DND-41 (cell line): ENCODE data around the gene LINC00237.

ENCODE experiments used
- ATAC-seq: fragments of 200-7000 bp; cut with Tn5 transposase; 3 replicates; pipeline ENCODE4 v1.9.1; 2021; ENCODE audit warnings: low read depth; ENCODE audit not compliant: insufficient read depth
- DNase-seq: peaks from one replicate; pipeline ENCODE4 v3.0.0-alpha.2; 2020
- H2AFZ ChIP-seq: 2 replicates; pipeline ENCODE4 v1.6.0; 2012; ENCODE audit warnings: low read depth, low read length
- H3K27ac ChIP-seq: 2 replicates; pipeline ENCODE4 v1.5.1; 2012; ENCODE audit warnings: low read length, inconsistent platforms
- H3K27me3 ChIP-seq: fragments of 200-600 bp; sonication (generic); 2 replicates; pipeline ENCODE4 v1.6.0; 2012; ENCODE audit warnings: low read length, mild to moderate bottlenecking, inconsistent platforms; ENCODE audit not compliant: insufficient read depth, poor library complexity
- H3K36me3 ChIP-seq: 2 replicates; pipeline ENCODE4 v1.5.1; 2012; ENCODE audit warnings: low read length, inconsistent platforms; ENCODE audit not compliant: insufficient read depth
- H3K4me1 ChIP-seq: 2 replicates; pipeline ENCODE4 v1.5.1; 2012; ENCODE audit warnings: mild to moderate bottlenecking, low read length; ENCODE audit not compliant: insufficient read depth
- H3K4me2 ChIP-seq: 2 replicates; pipeline ENCODE4 v1.6.0; 2012; ENCODE audit warnings: mild to moderate bottlenecking, moderate library complexity, low read length, inconsistent platforms; ENCODE audit not compliant: insufficient read depth
- H3K4me3 ChIP-seq, 2 experiments: fragments of 200-600 bp in 1 of 2; shearing (Covaris generic) in 1 of 2; 2 replicates each; pipeline ENCODE4 v1.5.1; 2012 to 2016; ENCODE audit warnings: inconsistent platforms in 2 of 2, low read length in 2 of 2, mild to moderate bottlenecking in 2 of 2, low read depth in 1 of 2, moderate library complexity in 1 of 2
- H3K79me2 ChIP-seq: 2 replicates; pipeline ENCODE4 v1.6.0; 2012; ENCODE audit warnings: low read length, inconsistent platforms; ENCODE audit not compliant: insufficient read depth
- H3K9ac ChIP-seq: 2 replicates; pipeline ENCODE4 v1.6.0; 2012; ENCODE audit warnings: low read depth, mild to moderate bottlenecking, inconsistent platforms, low read length, moderate library complexity
- H3K9me3 ChIP-seq: 2 replicates; pipeline ENCODE4 v1.5.1; 2012; ENCODE audit warnings: low read length, moderate library complexity, mild to moderate bottlenecking, inconsistent platforms; ENCODE audit not compliant: insufficient read depth, severe bottlenecking
- H4K20me1 ChIP-seq: 2 replicates; pipeline ENCODE4 v1.6.0; 2012; ENCODE audit warnings: low read length; ENCODE audit not compliant: insufficient read depth
- EZH2 ChIP-seq: IDR thresholded peaks from 3 replicates; pipeline ENCODE4 v1.6.1; 2012; ENCODE audit warnings: borderline replicate concordance, low read depth, mild to moderate bottlenecking, moderate library complexity, low read length, inconsistent platforms; ENCODE audit not compliant: severe bottlenecking
- TF ChIP-seq, protein P1 (sequence below): IDR thresholded peaks from 2 replicates; pipeline ENCODE4 v1.5.1; 2012; ENCODE audit warnings: borderline replicate concordance, low read length, moderate library complexity, mild to moderate bottlenecking; ENCODE audit not compliant: poor library complexity, severe bottlenecking; ENCODE audit errors: extremely low read depth

The LINC00237 gene

GRCh38 chr20:21118138-21118537, 12.0 kb upstream of the LINC00237 start:
- H3K27ac ChIP-seq, result no peak overlapping the region
- no peak overlapping the region for H3K9ac ChIP-seq
- no peaks in the 10 kb centered on the region for H3K9me3 ChIP-seq
- H2AFZ ChIP-seq, result no peak overlapping the region
- H3K79me2 ChIP-seq, result no peaks in the 10 kb centered on the region
- no peak overlapping the region for H3K4me3 ChIP-seq
- no peaks in the 10 kb centered on the region for H4K20me1 ChIP-seq
- ATAC-seq (no peak), DNase-seq (no peak)
- peaks cover 4% of the 10 kb centered on the region for H3K27me3 ChIP-seq
- no peaks in the 10 kb centered on the region for H3K36me3 ChIP-seq
- no peak for TF ChIP-seq EZH2
- TF ChIP-seq, protein P1, sequence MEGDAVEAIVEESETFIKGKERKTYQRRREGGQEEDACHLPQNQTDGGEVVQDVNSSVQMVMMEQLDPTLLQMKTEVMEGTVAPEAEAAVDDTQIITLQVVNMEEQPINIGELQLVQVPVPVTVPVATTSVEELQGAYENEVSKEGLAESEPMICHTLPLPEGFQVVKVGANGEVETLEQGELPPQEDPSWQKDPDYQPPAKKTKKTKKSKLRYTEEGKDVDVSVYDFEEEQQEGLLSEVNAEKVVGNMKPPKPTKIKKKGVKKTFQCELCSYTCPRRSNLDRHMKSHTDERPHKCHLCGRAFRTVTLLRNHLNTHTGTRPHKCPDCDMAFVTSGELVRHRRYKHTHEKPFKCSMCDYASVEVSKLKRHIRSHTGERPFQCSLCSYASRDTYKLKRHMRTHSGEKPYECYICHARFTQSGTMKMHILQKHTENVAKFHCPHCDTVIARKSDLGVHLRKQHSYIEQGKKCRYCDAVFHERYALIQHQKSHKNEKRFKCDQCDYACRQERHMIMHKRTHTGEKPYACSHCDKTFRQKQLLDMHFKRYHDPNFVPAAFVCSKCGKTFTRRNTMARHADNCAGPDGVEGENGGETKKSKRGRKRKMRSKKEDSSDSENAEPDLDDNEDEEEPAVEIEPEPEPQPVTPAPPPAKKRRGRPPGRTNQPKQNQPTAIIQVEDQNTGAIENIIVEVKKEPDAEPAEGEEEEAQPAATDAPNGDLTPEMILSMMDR, result no peak
- H3K4me2 ChIP-seq, result no peak overlapping the region
- no peaks in the 10 kb centered on the region for H3K4me1 ChIP-seq

- Histone ChIP-seq H3K79me2 (no peaks in the 10 kb centered on the region), H3K27ac (no peak overlapping the region), H3K9me3 (no peaks in the 10 kb centered on the region), H3K9ac (no peak overlapping the region), H2AFZ (no peak overlapping the region), H3K36me3 (no peaks in the 10 kb centered on the region), H3K27me3 (peaks cover 4% of the 10 kb centered on the region), H4K20me1 (no peaks in the 10 kb centered on the region), H3K4me3 (no peak overlapping the region), H3K4me2 (no peak overlapping the region), H3K4me1 (no peaks in the 10 kb centered on the region)
- TF ChIP-seq EZH2, result no peak
- TF ChIP-seq, protein P1, result no peak
- DNase-seq (no peak), ATAC-seq (no peak)
These were observed 11.4 kb upstream of the LINC00237 start for GRCh38 chr20:21117521-21117920.

DNA sequence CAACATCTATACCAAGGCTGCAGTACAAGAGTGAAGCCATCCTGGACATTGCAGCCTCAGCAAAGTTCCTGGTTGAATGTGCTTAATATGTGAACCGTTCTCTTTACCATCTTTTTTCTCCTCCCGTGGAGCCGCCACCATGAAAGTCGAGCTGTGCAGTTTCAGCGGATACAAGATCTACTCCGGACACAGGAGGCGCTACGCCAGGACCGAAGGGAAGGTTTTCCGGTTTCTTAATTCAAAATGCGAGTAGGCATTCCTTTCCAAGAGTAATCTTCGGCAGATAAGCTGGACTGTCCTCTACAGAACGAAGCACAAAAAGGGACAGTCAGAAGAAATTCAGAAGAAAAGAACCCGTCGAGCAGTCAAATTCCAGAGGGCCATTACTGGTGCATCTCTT, 8.4 kb upstream of the LINC00237 start:
- no peak for TF ChIP-seq EZH2
- TF ChIP-seq, protein P1, result no peak
- H3K4me3 ChIP-seq, result no peak overlapping the region
- H3K9ac ChIP-seq, result no peak overlapping the region
- no peaks in the 10 kb centered on the region for H3K79me2 ChIP-seq
- no peaks in the 10 kb centered on the region for H3K9me3 ChIP-seq
- H3K4me2 ChIP-seq, result no peak overlapping the region
- no peaks in the 10 kb centered on the region for H3K4me1 ChIP-seq
- DNase-seq (no peak), ATAC-seq (no peak)
- H3K27me3 ChIP-seq, result peaks cover 4% of the 10 kb centered on the region
- H4K20me1 ChIP-seq, result no peaks in the 10 kb centered on the region
- H2AFZ ChIP-seq, result no peak overlapping the region
- H3K36me3 ChIP-seq, result no peaks in the 10 kb centered on the region
- no peak overlapping the region for H3K27ac ChIP-seq

DNA sequence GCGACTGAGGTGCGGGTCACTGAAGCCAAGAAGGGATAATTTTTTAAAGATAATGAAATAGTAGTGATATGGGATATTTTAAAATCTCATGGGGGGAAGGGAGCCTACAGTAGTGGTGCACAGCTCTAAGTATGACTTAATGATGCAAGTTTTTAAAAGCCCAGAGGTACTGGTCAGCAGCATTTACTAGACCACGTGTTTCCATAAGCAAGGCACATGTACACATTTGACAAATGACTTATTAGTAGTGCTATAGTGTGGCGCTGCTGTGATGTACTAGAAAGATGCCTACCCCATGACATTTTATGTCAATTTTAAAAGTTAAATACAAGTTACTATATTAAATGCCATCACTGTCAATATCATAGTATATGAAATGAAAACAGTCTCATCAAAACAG, 7.5 kb upstream of the LINC00237 start:
- no peak overlapping the region for H3K4me3 ChIP-seq
- no peak overlapping the region for H3K4me2 ChIP-seq
- H3K9ac ChIP-seq, result no peak overlapping the region
- H3K4me1 ChIP-seq, result no peaks in the 10 kb centered on the region
- no peak for ATAC-seq
- peaks cover 4% of the 10 kb centered on the region for H3K27me3 ChIP-seq
- DNase-seq, result no peak
- TF ChIP-seq EZH2, result no peak
- TF ChIP-seq, protein P1, result no peak
- H3K36me3 ChIP-seq, result no peaks in the 10 kb centered on the region
- no peak overlapping the region for H2AFZ ChIP-seq
- no peaks in the 10 kb centered on the region for H3K9me3 ChIP-seq
- H3K79me2 ChIP-seq, result no peaks in the 10 kb centered on the region
- no peaks in the 10 kb centered on the region for H4K20me1 ChIP-seq
- no peak overlapping the region for H3K27ac ChIP-seq
